ENCODE measurements around the gene MB. TPM values are rescaled to one million over a fixed set of nuclear protein-coding genes. Genes with fewer than 3 reads are reported as not detected.

Gene MB
- polyA plus RNA-seq, 3 donors from 2014 or later: 0.33 TPM; not detected in 2

DNA sequence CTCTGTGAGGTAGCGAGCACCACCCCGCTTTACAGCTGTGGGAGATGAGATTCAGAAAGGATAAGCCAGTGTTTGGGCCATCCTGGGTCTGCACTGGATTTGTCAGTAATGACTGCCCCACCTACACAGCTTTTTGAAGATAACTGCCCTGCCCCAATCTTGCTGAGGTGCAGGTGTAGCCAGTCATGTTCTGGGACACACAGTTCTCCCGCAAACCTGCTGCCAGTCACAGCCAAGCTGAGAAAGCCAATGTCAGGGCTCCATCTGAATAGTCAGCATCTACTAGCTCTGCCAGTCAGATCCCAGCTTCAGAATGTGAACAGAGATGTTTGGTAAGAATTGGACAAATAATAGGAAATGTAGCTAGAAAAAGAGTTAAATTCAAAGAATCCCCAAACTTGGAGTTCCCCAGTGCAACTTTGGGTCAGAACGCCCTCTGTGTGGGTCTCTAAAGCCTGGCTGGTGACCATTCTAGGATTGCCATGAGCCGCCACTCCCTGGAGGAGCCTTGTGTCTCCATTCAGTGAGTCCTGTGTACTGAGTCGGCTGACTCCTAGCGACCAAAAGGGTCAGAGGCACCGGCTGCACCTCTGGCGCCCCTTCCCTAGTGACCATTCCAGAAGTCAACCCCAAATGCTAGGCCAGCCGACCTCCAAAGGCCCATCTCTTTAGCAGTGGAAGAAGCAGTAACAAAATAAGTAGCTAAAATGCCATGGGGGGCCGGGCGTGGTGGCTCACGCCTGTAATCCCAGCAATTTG lies 2.4 kb upstream of the MB start:
- H3K27me3 Mint-ChIP-seq (ENCODE audit: low read depth in 3 of 3): peaks cover 0 to 2% (median 2%) of the 10 kb centered on the region in 3 donors
- DNase-seq: no peak
- H3K27ac Mint-ChIP-seq: no peak overlapping the region
- no peaks in the 10 kb centered on the region for H3K9me3 Mint-ChIP-seq
- no peaks in the 10 kb centered on the region for H3K36me3 Mint-ChIP-seq
- peaks cover 5 to 16% of the 10 kb centered on the region in 2 donors for H3K4me1 Mint-ChIP-seq
- no peak overlapping the region for H3K4me3 Mint-ChIP-seq

DNA sequence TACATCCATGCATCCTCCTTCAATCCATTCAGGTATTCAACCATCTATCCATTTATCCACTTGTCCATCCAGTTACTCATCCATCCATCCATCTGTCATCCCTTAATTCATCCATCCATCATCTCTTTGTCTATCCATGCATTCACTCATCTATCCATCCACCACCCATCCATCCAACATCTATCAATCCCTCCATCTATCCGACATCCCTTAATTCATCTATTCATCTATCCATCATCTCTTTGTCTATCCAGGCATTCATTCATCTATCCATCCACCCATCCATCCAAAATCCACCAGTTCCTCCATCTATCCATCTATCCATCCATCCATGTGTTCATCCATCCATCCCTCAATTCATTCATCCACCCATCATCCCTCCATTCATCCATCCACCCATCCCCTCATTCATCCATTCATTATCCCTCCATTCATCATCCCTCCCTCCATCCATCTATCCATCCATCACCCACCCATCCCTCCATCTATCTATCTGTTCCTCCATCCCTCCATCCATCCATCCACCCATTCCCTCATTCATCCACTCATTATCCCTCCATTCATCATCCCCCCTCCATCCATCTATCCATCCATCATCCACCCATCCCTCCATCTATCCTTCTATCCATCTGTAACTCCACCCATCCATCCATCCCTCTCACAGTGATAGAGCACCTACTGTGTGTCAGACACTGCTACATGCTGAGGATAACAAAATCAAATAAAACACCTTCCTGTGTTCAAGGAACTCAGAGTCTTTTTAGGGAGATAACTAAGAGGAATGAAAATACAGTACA lies 1.5 kb upstream of the MB start:
- peaks cover 0 to 2% (median 0%) of the 10 kb centered on the region in 3 donors for H3K27me3 Mint-ChIP-seq (ENCODE audit: low read depth in 3 of 3)
- peaks cover 5 to 16% of the 10 kb centered on the region in 2 donors for H3K4me1 Mint-ChIP-seq
- H3K9me3 Mint-ChIP-seq: no peaks in the 10 kb centered on the region
- H3K27ac Mint-ChIP-seq: no peak overlapping the region
- no peak overlapping the region for H3K4me3 Mint-ChIP-seq
- H3K36me3 Mint-ChIP-seq: no peaks in the 10 kb centered on the region
- no peak for DNase-seq

DNA sequence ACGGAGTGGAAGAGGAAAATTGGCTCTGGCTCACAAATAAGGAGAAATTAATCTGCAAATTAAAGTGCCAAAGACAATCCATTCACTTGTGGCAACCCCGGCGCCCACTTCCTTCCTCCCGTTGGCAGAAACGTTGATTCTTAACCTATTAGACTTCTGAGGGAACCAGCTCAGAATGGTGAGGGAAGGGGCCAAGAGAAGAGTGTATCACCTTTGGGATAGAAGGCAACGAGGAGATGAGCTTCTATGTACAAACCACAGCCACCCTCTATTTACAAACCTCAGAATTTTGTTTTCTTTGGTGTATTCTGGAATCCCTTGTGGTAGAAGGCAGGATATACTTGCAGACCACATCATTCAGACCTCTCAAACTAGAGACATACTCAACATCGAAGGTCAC lies 1.1 kb downstream of the MB start:
- H3K4me3 Mint-ChIP-seq: peak overlapping the region in 1 of 5 donors; percentile 4
- no peaks in the 10 kb centered on the region for H3K9me3 Mint-ChIP-seq
- peaks cover 0 to 22% of the 10 kb centered on the region in 2 donors for H3K4me1 Mint-ChIP-seq
- H3K36me3 Mint-ChIP-seq: no peaks in the 10 kb centered on the region
- H3K27me3 Mint-ChIP-seq (ENCODE audit: low read depth in 3 of 3): peaks cover 0 to 4% (median 2%) of the 10 kb centered on the region in 3 donors
- H3K27ac Mint-ChIP-seq: no peak overlapping the region
- DNase-seq: no peak

DNA sequence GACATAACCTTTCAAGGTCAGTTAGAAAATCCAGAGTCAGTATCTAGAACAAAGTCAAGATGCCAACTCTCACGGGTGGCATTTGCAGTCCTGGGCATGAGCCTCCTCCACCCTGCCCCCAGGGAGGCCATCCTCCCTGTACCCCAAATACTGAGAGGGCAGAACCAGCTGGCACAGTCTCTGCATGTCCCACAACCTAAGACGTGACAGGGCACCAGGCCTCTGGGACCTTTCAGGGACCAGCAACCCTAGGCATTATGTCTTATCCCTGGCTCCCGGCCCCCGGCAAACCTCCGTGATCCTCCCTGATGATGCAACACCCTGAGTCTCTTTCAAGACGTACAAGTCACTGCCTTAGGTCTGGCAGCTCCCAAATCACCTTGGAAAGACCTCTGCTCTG lies 2.0 kb downstream of the MB start:
- H3K4me3 Mint-ChIP-seq: no peak overlapping the region

DNA sequence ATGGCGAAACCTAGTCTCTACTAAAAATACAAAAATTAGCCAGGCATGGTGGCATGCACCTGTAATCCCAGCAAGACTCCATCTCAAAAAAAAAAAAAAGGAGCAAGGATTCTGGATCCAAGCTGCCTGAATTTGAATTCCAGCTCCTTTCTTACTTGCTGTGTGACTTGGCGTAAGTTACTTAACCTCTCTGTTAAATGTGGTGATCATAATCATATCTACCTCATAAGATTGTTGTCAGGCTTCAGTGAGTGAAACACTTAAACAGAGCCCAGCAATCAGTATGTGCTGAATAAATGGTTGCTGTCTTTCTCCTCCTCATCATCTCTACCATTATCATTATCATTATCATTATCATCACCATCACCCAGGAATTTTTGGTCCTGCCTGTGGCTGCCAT lies 2.7 kb downstream of the MB start:
- Mint-ChIP-seq H3K4me3 (no peak overlapping the region), H3K4me1 (peaks cover 0 to 22% of the 10 kb centered on the region in 2 donors), H3K27ac (no peak overlapping the region), H3K36me3 (no peaks in the 10 kb centered on the region), H3K9me3 (no peaks in the 10 kb centered on the region), H3K27me3 (ENCODE audit: low read depth in 3 of 3) (peaks cover 0 to 5% (median 2%) of the 10 kb centered on the region in 3 donors)
- no peak for DNase-seq

More for the DNA sequence above, 2.0 kb downstream of the MB start:
- Mint-ChIP-seq H3K4me1 (peaks cover 0 to 22% of the 10 kb centered on the region in 2 donors), H3K36me3 (no peaks in the 10 kb centered on the region), H3K27ac (no peak overlapping the region), H3K9me3 (no peaks in the 10 kb centered on the region), H3K27me3 (ENCODE audit: low read depth in 3 of 3) (peaks cover 0 to 5% (median 2%) of the 10 kb centered on the region in 3 donors)
- no peak for DNase-seq

DNA sequence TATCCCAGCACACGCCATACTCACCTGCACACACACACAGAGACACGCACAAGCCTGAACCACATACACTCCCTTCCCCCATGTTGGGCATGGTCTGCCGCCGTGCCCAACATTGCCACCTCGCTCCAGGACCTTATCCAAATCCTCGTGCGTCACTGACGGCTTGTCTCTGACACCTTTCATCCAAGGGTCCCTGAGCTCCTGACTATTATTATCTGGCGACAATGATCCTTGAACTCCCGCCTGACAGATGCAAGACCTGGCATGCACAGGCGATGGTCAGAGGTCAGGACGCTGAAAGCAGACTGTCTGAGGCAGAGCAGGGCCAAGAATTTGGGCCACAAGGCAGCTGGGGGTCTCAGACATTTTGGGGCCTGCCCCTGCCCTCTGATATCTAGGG lies 4.2 kb downstream of the MB start:
- Mint-ChIP-seq H3K9me3 (no peaks in the 10 kb centered on the region), H3K4me1 (peaks cover 0 to 22% of the 10 kb centered on the region in 2 donors), H3K4me3 (no peak overlapping the region), H3K27me3 (ENCODE audit: low read depth in 3 of 3) (peaks cover 0 to 8% (median 5%) of the 10 kb centered on the region in 3 donors), H3K27ac (peak overlapping the region in 1 of 6 donors; percentile 76), H3K36me3 (no peaks in the 10 kb centered on the region)
- no peak for DNase-seq

DNA sequence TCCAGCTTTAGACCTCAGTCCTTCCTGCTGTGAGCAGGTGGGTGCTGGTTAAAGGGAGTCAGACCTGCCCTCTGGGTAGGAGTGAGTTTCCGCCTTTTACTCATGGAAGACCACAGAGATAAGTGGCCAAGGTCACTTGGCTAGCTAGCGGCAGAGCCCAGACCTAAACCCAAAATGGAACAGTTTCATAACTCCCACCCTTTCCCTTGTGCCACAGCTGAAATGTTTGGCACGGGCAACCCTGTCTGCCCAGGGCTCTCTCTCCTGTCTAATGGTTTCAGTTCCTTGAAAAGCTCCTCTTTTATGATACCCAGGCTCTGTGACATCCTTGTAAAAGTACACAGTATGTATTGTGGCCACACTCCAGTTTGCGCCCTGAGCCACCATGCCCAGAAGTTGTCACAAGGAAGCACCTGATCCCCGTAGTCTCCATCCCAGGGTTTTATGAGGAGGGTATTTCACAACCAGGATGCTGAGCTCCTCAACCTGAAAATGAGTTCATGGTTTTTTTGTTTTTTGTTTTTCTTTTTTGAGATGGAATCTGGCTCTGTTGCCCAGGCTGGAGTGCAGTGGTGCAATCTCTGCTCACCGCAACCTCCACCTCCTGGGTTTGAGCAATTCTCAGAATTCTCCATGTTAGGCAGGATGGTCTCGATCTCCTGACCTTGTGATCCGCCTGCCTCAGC lies 5.1 kb downstream of the MB start:
- Mint-ChIP-seq H3K27ac (peak overlapping the region in 1 of 6 donors; percentile 45), H3K4me3 (peak overlapping the region in 2 of 5 donors; percentile 15 to 20), H3K9me3 (no peaks in the 10 kb centered on the region), H3K27me3 (ENCODE audit: low read depth in 3 of 3) (peaks cover 0 to 8% (median 5%) of the 10 kb centered on the region in 3 donors), H3K4me1 (peaks cover 0 to 22% of the 10 kb centered on the region in 2 donors), H3K36me3 (no peaks in the 10 kb centered on the region)
- DNase-seq: no peak

DNA sequence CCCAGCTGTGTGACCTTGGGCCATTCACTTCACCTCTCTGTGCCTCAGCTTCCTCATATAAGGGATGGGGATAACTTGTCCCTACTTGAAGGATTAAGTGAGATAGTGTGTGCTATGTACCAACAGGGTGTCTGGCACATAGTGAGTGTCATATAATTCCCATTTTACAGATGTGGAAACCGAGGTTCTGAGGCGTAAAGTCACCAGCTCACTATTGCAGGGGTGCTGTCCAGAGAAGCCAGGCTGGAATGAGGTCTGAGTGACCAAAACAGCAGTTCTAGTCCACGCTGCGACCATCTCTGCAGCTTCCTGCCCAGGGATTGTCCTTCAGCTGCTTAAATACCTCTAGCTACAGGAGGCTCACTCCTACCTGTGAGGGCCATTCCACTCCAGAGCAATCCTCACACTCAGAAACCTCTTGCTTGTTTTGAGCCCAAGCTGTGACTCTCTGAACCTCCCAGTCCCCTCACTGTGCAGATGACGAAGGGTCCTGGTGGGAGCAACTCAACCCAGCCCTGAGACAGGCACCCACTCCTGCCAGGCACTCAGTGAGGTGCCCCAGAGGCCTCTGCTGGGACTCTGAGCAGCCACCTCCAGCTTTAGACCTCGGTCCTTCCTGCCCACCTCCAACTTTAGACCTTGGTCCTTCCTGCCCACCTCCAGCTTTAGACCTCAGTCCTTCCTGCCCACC lies 5.8 kb downstream of the MB start:
- Mint-ChIP-seq H3K27me3 (ENCODE audit: low read depth in 3 of 3) (peaks cover 0 to 10% (median 3%) of the 10 kb centered on the region in 3 donors), H3K9me3 (no peaks in the 10 kb centered on the region), H3K4me3 (peak overlapping the region in 2 of 5 donors; percentile 9 to 15), H3K4me1 (peaks cover 0 to 18% of the 10 kb centered on the region in 2 donors), H3K36me3 (no peaks in the 10 kb centered on the region), H3K27ac (peak overlapping the region in 1 of 6 donors; percentile 45)
- DNase-seq: no peak

DNA sequence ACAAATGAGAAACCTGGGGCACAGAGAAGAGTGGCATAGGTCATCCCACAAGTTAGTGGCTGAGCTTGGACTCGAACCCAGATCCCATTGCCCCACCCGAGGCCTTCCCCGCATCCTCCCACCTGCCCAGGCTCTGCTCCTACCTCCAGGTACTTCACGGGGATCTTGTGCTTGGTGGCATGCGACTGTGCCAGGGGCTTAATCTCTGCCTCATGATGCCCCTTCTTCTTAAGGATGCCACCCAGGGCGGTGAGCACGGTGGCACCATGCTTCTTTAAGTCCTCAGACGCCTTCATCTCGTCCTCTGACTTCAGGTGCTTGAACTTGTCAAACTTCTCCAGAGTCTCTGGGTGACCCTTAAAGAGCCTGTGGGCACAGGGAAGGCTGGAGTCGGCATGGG lies 6.4 kb downstream of the MB start:
- DNase-seq: no peak
- Mint-ChIP-seq H3K27ac (no peak overlapping the region), H3K27me3 (ENCODE audit: low read depth in 3 of 3) (peaks cover 0 to 10% (median 3%) of the 10 kb centered on the region in 3 donors), H3K4me1 (peaks cover 0 to 12% of the 10 kb centered on the region in 2 donors), H3K9me3 (no peaks in the 10 kb centered on the region), H3K4me3 (no peak overlapping the region), H3K36me3 (no peaks in the 10 kb centered on the region)

DNA sequence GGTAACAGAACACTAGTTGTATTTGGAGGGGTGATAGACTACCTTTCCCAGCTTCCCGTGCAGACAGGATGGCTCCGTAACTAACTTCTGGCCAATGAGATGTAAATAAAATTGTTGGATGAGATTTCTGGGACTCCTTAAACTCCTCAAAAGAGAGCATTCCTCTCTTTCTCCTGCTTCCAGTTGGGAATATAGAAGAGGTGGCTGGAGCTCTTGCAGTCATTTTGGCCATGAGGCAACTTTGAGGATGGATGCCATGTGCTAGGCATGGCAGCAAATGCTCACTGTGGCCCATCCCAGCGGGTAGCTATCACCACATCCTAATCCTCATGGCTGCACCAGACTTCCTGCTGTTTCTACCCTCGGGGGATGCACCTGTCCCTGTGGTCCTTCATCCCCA lies 7.4 kb downstream of the MB start:
- Mint-ChIP-seq H3K9me3 (no peaks in the 10 kb centered on the region), H3K27ac (no peak overlapping the region), H3K27me3 (ENCODE audit: low read depth in 3 of 3) (peaks cover 0 to 10% (median 3%) of the 10 kb centered on the region in 3 donors), H3K4me3 (no peak overlapping the region), H3K36me3 (no peaks in the 10 kb centered on the region), H3K4me1 (peaks cover 0 to 7% of the 10 kb centered on the region in 2 donors)
- DNase-seq: no peak

DNA sequence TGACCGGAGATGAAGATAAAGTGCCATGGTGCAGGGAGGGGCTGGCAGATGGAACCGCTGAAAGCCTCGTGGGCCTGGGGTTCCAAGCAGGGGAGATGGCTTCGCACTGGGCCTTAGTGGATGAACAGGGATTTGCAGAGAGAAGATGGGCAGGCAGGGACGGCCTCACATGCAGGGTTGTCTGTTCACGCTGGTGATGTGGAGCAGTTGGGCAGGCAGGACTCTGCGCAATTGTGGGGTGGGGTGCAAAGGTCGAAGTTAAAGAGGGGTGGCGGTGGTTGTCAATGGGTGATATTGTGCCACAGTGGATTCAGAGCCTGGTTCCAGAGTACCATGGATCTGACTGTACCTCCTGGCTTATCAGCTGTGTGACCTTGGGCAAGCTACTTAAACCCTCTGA lies 7.9 kb downstream of the MB start:
- H3K4me3 Mint-ChIP-seq: no peak overlapping the region
- no peaks in the 10 kb centered on the region for H3K9me3 Mint-ChIP-seq
- peaks cover 0 to 10% (median 3%) of the 10 kb centered on the region in 3 donors for H3K27me3 Mint-ChIP-seq (ENCODE audit: low read depth in 3 of 3)
- no peak overlapping the region for H3K27ac Mint-ChIP-seq
- no peak for DNase-seq
- peaks cover 0 to 7% of the 10 kb centered on the region in 2 donors for H3K4me1 Mint-ChIP-seq
- no peaks in the 10 kb centered on the region for H3K36me3 Mint-ChIP-seq

DNA sequence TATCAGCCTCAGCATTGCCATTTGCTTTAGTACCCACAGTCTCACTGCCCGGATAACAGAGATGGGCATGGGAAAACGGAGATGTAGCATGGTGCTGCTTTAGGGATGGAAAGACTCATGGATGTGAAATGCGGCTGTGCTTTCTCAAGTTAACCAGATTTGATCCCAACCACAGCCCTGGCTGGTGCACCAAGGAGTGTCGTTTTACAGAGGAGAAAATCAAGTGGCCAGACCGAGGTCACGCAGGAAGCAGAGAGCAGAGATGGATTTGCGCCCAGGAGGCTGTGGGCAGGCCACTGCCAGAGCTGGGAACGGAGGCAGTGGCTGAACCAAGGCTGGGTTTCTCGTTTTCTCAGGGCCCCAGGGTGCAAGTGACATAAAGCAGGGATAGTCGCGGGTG lies 9.0 kb downstream of the MB start:
- peaks cover 0 to 7% of the 10 kb centered on the region in 2 donors for H3K4me1 Mint-ChIP-seq
- no peaks in the 10 kb centered on the region for H3K9me3 Mint-ChIP-seq
- no peak overlapping the region for H3K27ac Mint-ChIP-seq
- no peak for DNase-seq
- peaks cover 0 to 10% (median 3%) of the 10 kb centered on the region in 3 donors for H3K27me3 Mint-ChIP-seq (ENCODE audit: low read depth in 3 of 3)
- no peak overlapping the region for H3K4me3 Mint-ChIP-seq
- no peaks in the 10 kb centered on the region for H3K36me3 Mint-ChIP-seq

DNA sequence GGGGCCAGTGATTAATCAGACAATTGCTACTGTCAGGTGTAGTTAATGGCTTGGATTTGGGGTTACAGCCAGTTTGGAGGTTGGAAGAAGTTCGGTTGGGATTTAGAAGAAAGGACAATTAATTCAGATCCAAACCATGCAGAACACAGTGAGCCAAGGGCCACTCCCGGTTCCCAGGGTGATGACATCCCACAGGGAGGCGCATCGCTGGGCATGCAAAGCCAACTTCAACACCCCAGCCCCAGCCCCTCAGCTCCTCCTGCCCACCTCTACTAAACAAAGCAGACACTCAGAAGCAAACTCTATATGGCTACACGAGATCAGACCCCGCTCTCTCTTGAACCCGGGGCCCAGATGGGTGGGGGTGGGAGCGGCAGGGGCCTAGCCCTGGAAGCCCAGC lies 10.2 kb downstream of the MB start:
- H3K27me3 Mint-ChIP-seq (ENCODE audit: low read depth in 3 of 3): peaks cover 0 to 7% (median 1%) of the 10 kb centered on the region in 3 donors
- peaks cover 0 to 5% of the 10 kb centered on the region in 2 donors for H3K4me1 Mint-ChIP-seq
- H3K27ac Mint-ChIP-seq: no peak overlapping the region
- H3K4me3 Mint-ChIP-seq: no peak overlapping the region
- no peaks in the 10 kb centered on the region for H3K9me3 Mint-ChIP-seq
- no peak for DNase-seq
- no peaks in the 10 kb centered on the region for H3K36me3 Mint-ChIP-seq

Measured in immature natural killer cell (primary cell).